Keratinocyte (primary cell): ENCODE data around the gene STUB1. TPM values are rescaled to one million over a fixed set of nuclear protein-coding genes. Genes with fewer than 3 reads are reported as not detected.

Experiments used
- DNase-seq: peaks from one replicate; pipeline ENCODE4 v3.0.0-alpha.2; 2011; ENCODE audit warnings: low read depth, missing footprints, low spot score
- FAIRE-seq: peaks from 2 replicates; lab custom pipeline; 2011; peaks lifted over from hg19 to GRCh38; lab: Jason Lieb, UNC
- H2AFZ ChIP-seq: 2 replicates; pipeline ENCODE4 v1.6.0; 2012; ENCODE audit warnings: low read length, control low read depth, inconsistent platforms; ENCODE audit not compliant: control insufficient read depth
- H3K27ac ChIP-seq: 2 replicates; pipeline ENCODE4 v1.5.1; 2011; ENCODE audit warnings: low read length; ENCODE audit not compliant: control insufficient read depth, insufficient read depth
- H3K27me3 ChIP-seq: 3 replicates; pipeline ENCODE4 v1.6.0; 2011; ENCODE audit warnings: low read length; ENCODE audit not compliant: control insufficient read depth, insufficient read depth; ENCODE audit errors: extremely low read depth
- H3K36me3 ChIP-seq, 2 experiments: 2 replicates in 1 of 2; 3 replicates in 1 of 2; pipeline ENCODE4 v1.5.1; 2011; ENCODE audit warnings: low read length in 2 of 2, mild to moderate bottlenecking in 1 of 2; ENCODE audit not compliant: control insufficient read depth in 2 of 2, insufficient read depth in 2 of 2; ENCODE audit errors: extremely low read depth in 1 of 2
- H3K4me1 ChIP-seq: 3 replicates; pipeline ENCODE4 v1.5.1; 2011; ENCODE audit warnings: low read length; ENCODE audit not compliant: control insufficient read depth, insufficient read depth; ENCODE audit errors: extremely low read depth
- H3K4me2 ChIP-seq: 3 replicates; pipeline ENCODE4 v1.6.0; 2011; ENCODE audit warnings: low read depth, low read length; ENCODE audit not compliant: control insufficient read depth, insufficient read depth; ENCODE audit errors: extremely low read depth
- H3K4me3 ChIP-seq, 3 experiments: fragments of 200-600 bp in 1 of 3; sonication (generic) in 1 of 3; 2 replicates in 2 of 3; 3 replicates in 1 of 3; pipeline ENCODE4 v1.5.1; 2011 to 2016; ENCODE audit warnings: low read length in 3 of 3, mild to moderate bottlenecking in 3 of 3, control low read depth in 2 of 3, inconsistent platforms in 1 of 3, low read depth in 1 of 3, mixed read lengths in 1 of 3, mixed run types in 1 of 3, moderate library complexity in 1 of 3; ENCODE audit not compliant: control insufficient read depth in 2 of 3, insufficient read depth in 2 of 3; ENCODE audit errors: extremely low read depth in 1 of 3
- H3K79me2 ChIP-seq: 2 replicates; pipeline ENCODE4 v1.6.0; 2012; ENCODE audit warnings: low read length; ENCODE audit not compliant: control insufficient read depth, insufficient read depth
- H3K9ac ChIP-seq: 3 replicates; pipeline ENCODE4 v1.6.0; 2011; ENCODE audit warnings: low read length; ENCODE audit not compliant: control insufficient read depth, insufficient read depth; ENCODE audit errors: extremely low read depth
- H3K9me1 ChIP-seq: 3 replicates; pipeline ENCODE4 v1.6.0; 2011; ENCODE audit warnings: low read length; ENCODE audit not compliant: control insufficient read depth, insufficient read depth; ENCODE audit errors: extremely low read depth
- H3K9me3 ChIP-seq: 2 replicates; pipeline ENCODE4 v1.5.1; 2012; ENCODE audit warnings: low read depth, low read length; ENCODE audit not compliant: control insufficient read depth
- H4K20me1 ChIP-seq: 3 replicates; pipeline ENCODE4 v1.6.0; 2011; ENCODE audit warnings: low read length; ENCODE audit not compliant: control insufficient read depth, insufficient read depth; ENCODE audit errors: extremely low read depth
- EZH2 ChIP-seq: IDR thresholded peaks from one replicate; pipeline ENCODE4 v1.6.1; 2012; ENCODE audit warnings: inconsistent platforms, mild to moderate bottlenecking, low read length, moderate library complexity
- dilution Hi-C: fragments of 300-500 bp; cut with MboI; formaldehyde crosslinking; loops from one replicate; pipeline ENCODE4 v1.7.0; 2020; ENCODE audit warnings: low sequenced_read_pairs; ENCODE audit not compliant: extremely low pct_ligation_motif_present
- polyA plus RNA-seq, 5 experiments: library from polyadenylated mRNA; depleted of rRNA in 3 of 5; stranded (reverse) in 3 of 5; stranded (forward) in 1 of 5; unstranded in 1 of 5; fragments of >200 nt; gene quantifications; 1 replicate in 1 of 5; 2 replicates in 3 of 5; 3 replicates in 1 of 5; pipeline versions ENCODE4 v1.2.1 to v1.2.3, GENCODE V29; 2011 to 2012; ENCODE audit warnings: missing spikeins in 2 of 5, low read depth in 1 of 5, low replicate concordance in 1 of 5
- TF ChIP-seq, protein P1 (sequence below), 3 experiments: IDR thresholded peaks in 1 of 3; conservative IDR thresholded peaks in 1 of 3; optimal IDR thresholded peaks in 1 of 3; 2 replicates in 2 of 3; 3 replicates in 1 of 3; pipeline versions ENCODE3 to v1.5.1; 2011; ENCODE audit warnings: low read length in 3 of 3, mild to moderate bottlenecking in 3 of 3, moderate library complexity in 2 of 3, control low read depth in 1 of 3, inconsistent platforms in 1 of 3; ENCODE audit not compliant: insufficient read depth in 2 of 3; ENCODE audit errors: extremely low read depth in 1 of 3

STUB1 gene
- polyA plus RNA-seq, 1 donor (not counting 4 experiments of a cell fraction or from before 2014, with no cell fraction given) = 124 TPM

DNA sequence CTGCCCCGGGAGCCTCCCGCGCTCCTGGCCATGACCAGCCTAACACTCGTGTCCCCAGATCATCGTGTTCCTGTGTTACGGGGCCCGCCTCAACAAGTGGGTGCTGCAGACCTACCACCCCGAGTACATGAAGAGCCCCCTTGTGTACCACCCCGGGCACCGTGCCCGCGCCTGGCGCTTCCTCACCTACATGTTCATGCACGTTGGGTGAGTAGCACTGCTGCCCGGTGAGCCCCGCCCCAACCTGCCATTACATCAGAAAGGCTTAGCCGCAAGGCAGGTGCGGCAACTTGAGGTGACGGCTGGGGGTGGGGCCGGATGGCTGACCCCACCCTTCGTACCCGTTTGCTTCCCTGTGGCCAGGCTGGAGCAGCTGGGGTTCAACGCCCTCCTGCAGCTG, 3.3 kb upstream of the STUB1 start:
- Histone ChIP-seq H4K20me1 (peaks cover 10% of the 10 kb centered on the region), H3K27me3 (no peaks in the 10 kb centered on the region), H2AFZ (no peak overlapping the region), H3K4me2 (peak overlapping the region; percentile 79), H3K4me1 (peaks cover 32% of the 10 kb centered on the region), H3K79me2 (peaks cover 12% of the 10 kb centered on the region), H3K36me3 (peaks cover 11 to 22% of the 10 kb centered on the region in 2 experiments), H3K27ac (peak overlapping the region; percentile 47), H3K9ac (peak overlapping the region; percentile 47), H3K9me1 (no peaks in the 10 kb centered on the region), H3K9me3 (no peaks in the 10 kb centered on the region), H3K4me3 (peak overlapping the region in 1 of 3 experiments; percentile 37)
- DNase-seq = peak; percentile 87
- dilution Hi-C loops = no loop called here
- peak; percentile 91 for FAIRE-seq
- TF ChIP-seq EZH2 = no peak
- TF ChIP-seq, protein P1, sequence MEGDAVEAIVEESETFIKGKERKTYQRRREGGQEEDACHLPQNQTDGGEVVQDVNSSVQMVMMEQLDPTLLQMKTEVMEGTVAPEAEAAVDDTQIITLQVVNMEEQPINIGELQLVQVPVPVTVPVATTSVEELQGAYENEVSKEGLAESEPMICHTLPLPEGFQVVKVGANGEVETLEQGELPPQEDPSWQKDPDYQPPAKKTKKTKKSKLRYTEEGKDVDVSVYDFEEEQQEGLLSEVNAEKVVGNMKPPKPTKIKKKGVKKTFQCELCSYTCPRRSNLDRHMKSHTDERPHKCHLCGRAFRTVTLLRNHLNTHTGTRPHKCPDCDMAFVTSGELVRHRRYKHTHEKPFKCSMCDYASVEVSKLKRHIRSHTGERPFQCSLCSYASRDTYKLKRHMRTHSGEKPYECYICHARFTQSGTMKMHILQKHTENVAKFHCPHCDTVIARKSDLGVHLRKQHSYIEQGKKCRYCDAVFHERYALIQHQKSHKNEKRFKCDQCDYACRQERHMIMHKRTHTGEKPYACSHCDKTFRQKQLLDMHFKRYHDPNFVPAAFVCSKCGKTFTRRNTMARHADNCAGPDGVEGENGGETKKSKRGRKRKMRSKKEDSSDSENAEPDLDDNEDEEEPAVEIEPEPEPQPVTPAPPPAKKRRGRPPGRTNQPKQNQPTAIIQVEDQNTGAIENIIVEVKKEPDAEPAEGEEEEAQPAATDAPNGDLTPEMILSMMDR (optimal IDR thresholded peaks at IDR 0.05 in 1 of 3, IDR thresholded peaks at IDR 0.05 in 1 of 3, conservative IDR thresholded peaks at IDR 0.05 in 1 of 3; ENCODE audit: extremely low read depth in 1 of 3, insufficient read depth in 2 of 3, low read length in 3 of 3) = no peak

DNA sequence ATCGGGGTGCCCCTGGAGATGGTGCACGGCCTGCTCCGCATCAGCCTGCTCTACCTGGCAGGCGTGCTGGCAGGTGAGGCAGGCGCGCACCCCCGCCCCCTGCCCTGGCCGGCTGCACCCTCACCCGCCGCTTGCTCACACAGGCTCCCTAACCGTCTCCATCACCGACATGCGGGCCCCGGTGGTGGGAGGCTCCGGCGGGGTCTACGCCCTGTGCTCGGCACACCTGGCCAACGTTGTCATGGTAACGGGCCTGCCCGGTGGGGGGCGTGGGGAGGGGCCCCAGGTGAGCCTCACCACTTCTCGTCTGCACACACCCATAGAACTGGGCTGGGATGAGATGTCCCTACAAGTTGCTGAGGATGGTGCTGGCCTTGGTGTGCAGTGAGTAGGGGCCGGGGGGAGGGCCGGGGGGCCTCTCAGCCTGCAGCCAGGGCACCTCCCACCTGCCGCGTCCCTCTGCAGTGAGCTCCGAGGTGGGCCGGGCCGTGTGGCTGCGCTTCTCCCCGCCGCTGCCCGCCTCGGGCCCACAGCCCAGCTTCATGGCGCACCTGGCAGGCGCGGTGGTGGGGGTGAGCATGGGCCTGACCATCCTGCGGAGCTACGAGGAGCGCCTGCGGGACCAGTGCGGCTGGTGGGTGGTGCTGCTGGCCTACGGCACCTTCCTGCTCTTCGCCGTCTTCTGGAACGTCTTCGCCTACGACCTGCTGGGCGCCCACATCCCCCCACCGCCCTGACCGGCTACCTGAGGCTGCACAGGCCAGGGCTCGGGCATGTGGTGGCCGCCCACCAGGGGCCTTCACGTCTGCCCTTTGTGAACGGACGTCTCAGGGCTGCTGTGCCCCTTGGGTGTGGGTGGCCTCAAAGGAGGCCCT, 2.7 kb upstream of the STUB1 start:
- TF ChIP-seq EZH2 = no peak
- TF ChIP-seq, protein P1 (optimal IDR thresholded peaks at IDR 0.05 in 1 of 3, IDR thresholded peaks at IDR 0.05 in 1 of 3, conservative IDR thresholded peaks at IDR 0.05 in 1 of 3; ENCODE audit: extremely low read depth in 1 of 3, insufficient read depth in 2 of 3, low read length in 3 of 3) = no peak
- H3K9ac ChIP-seq = peak overlapping the region; percentile 47
- H3K4me2 ChIP-seq = peak overlapping the region; percentile 79
- no peaks in the 10 kb centered on the region for H3K9me3 ChIP-seq
- no peaks in the 10 kb centered on the region for H3K27me3 ChIP-seq
- dilution Hi-C loops = no loop called here
- H3K27ac ChIP-seq = peak overlapping the region; percentile 14
- no peak overlapping the region for H2AFZ ChIP-seq
- peaks cover 13 to 22% of the 10 kb centered on the region in 2 experiments for H3K36me3 ChIP-seq
- no peak for DNase-seq
- no peaks in the 10 kb centered on the region for H3K9me1 ChIP-seq
- no peak for FAIRE-seq
- peaks cover 36% of the 10 kb centered on the region for H3K4me1 ChIP-seq
- H4K20me1 ChIP-seq = peaks cover 16% of the 10 kb centered on the region
- peaks cover 19% of the 10 kb centered on the region for H3K79me2 ChIP-seq
- H3K4me3 ChIP-seq = peak overlapping the region in 1 of 3 experiments; percentile 37
